Subcutaneous abdominal adipose tissue (tissue), 5 donors: ENCODE data around the gene TUBA3E.
"Not testable (repeated sequence)": the region's sequence is repeated elsewhere in the genome, so short reads cannot be mapped to it uniquely, and the experiment has no call there.

Source experiments
- H3K27ac ChIP-seq: one replicate; pipeline ENCODE4 v1.7.0; 2013; ENCODE audit warnings: low read depth, mild to moderate bottlenecking, inconsistent platforms, low read length, moderate library complexity
- H3K27me3 ChIP-seq, 5 donors: one replicate each; pipeline ENCODE4 v1.7.0; 2013; ENCODE audit warnings: low read length in 5 of 5, inconsistent platforms in 1 of 5; ENCODE audit not compliant: control insufficient read depth in 5 of 5, insufficient read depth in 4 of 5
- H3K36me3 ChIP-seq, 5 donors: one replicate each; pipeline ENCODE4 v1.7.0; 2013; ENCODE audit warnings: low read length in 5 of 5; ENCODE audit not compliant: control insufficient read depth in 5 of 5, insufficient read depth in 5 of 5
- H3K4me1 ChIP-seq, 5 donors: one replicate each; pipeline ENCODE4 v1.7.0; 2013; ENCODE audit warnings: low read length in 5 of 5, mild to moderate bottlenecking in 3 of 5, moderate library complexity in 1 of 5; ENCODE audit not compliant: control insufficient read depth in 5 of 5, insufficient read depth in 5 of 5
- H3K4me3 ChIP-seq, 5 donors: one replicate each; pipeline ENCODE4 v1.7.0; 2013; ENCODE audit warnings: low read length in 5 of 5, low read depth in 1 of 5
- H3K9ac ChIP-seq, 5 donors: one replicate each; pipeline ENCODE4 v1.7.0; 2013; ENCODE audit warnings: low read length in 5 of 5, mild to moderate bottlenecking in 4 of 5, moderate library complexity in 3 of 5
- H3K9me3 ChIP-seq, 5 donors: one replicate each; pipeline ENCODE4 v1.7.0; 2013; ENCODE audit warnings: low read length in 5 of 5; ENCODE audit not compliant: control insufficient read depth in 5 of 5
- donor health status: healthy.
- donor health status: healthy.
- donor health status: healthy.
- donor health status: healthy.
- donor health status: healthy.

TUBA3E gene

DNA sequence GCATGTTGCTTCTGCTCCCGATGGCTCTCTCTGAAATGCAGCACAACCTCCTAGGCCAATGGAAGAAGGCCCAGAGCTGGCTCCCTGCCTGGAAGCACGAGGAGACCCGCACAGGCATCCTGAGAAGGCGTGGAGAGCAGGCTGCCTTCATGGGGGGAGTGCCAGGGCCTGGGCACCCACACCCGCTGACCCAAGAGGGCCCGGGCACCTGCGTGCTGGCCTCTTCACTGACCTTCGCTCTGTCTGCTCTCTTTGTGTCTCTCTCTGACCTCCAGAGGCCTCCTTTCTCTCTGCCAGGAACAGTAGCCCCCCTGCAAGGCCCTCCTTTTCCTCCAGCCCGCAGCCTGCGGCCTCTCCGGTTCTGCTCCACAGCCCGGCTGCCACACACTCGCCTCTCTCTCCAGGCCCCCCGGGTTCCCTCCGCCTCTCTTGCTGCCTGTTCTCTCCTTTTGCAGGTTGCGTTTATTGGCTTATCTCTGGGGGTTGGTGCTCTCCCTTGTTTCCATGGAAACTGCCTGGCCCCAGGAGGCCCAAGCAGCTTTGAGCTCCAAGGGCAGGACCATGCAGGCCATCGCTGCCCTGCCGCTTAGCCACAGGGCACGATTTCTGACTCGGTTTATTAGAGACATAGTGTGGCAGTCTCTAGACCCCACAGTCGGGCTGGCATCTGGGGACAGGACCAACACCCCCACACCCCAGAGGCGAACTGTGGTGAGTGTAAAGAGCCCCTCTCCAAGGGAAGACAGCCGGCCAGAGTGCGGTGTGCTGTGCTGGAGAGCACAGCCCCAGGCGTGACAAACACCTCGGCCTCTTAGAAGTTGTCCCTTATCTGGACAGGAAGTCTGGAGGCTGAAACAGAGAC is 14.5 kb downstream of the TUBA3E start:
- Histone ChIP-seq H3K9me3 (no peaks in the 10 kb centered on the region), H3K9ac (peak overlapping the region in 1 of 5 donors; percentile 80), H3K36me3 (peaks cover 0 to 16% (median 4%) of the 10 kb centered on the region in 5 donors), H3K27me3 (no peaks in the 10 kb centered on the region), H3K4me1 (peaks cover 0 to 24% (median 21%) of the 10 kb centered on the region in 5 donors), H3K4me3 (peak overlapping the region in 4 of 5 donors; percentile 52 to 90 (median 54)), H3K27ac (no peak overlapping the region)

DNA sequence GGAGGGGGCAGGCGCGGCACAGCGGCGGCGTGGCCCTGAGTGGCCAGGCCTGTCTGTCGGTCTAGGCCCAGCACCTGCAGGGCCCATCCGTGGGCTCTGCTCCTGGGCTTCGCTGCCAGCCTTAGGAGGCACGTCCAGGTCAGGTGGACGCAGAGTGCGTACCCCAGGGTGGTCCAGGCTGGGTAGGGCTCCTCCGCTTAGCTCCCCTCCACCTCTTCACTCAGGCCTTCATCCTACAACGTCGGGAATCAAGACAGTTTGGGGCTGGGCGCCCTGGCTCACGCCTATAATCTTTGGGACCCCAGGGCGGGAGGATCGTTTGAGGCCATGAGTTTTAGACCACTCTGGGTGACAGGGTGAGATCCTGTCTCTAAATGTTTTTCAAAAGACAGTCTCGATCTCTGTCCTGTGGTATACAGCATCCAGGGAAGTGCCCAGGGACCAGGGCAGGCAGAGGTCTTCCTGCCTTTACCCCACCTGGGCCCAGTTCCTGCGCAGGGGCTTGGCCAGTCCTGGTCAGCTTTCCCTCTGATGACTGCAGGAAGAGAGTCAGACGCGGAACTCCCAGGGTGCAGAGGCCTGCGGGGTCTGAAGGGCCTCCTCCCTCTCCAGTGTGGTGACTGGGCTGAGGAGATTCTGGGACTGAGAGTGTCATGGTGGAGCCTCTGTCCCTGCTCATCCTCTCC is 15.3 kb downstream of the TUBA3E start:
- peaks cover 0 to 24% (median 21%) of the 10 kb centered on the region in 5 donors for H3K4me1 ChIP-seq
- H3K27ac ChIP-seq, H3K27me3 ChIP-seq, H3K36me3 ChIP-seq, H3K9me3 ChIP-seq: not testable (repeated sequence)
- peak overlapping the region in 3 of 5 donors; percentile 45 to 80 (median 53) for H3K9ac ChIP-seq
- H3K4me3 ChIP-seq: peak overlapping the region; percentile 52 to 90 (median 54)

DNA sequence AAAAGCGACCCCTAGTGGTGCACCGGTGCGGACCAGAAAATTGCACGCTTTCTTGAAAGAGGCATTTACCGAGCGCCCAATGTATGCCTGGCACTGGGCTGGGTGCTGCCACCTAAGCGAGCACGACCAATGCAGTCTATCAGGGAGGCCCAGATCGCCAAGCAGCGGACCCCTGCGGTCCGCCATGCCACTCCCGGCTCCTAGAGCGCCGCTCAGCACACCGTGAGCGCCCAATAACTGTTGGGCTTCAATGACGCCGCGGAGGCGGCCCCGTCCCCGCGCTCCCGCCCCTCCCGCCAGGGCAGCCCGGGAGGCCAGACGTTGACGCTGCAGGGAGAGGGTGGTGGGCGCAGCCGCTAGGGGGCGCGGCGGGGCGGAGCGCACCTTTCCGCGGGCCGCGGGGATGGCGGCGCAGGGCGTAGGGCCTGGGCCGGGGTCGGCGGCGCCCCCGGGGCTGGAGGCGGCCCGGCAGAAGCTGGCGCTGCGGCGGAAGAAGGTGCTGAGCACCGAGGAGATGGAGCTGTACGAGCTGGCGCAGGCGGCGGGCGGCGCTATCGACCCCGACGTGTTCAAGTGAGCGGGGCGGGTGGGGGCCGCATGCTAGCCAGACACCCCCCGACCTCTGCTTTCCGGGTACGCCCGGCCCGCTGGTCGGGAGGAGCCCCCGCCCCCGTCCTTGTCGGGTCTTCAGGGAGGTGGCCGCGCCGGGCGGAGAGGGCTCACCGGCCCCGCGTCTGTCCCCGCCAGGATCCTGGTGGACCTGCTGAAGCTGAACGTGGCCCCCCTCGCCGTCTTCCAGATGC is 16.2 kb downstream of the TUBA3E start, which contains the start of gene MZT2B:
Gene MZT2B (plus strand): TSS at position 383 of the 803 bp plus-strand sequence. CDS start 21 bp downstream, at position 404.
- Histone ChIP-seq H3K4me3 (peak within 1 kb of the TSS; percentile 88 to 97 (median 93)), H3K27ac (peak within 1 kb of the TSS; percentile 72), H3K9ac (peak within 1 kb of the TSS; percentile 73 to 97 (median 87)), H3K4me1 (peaks cover 0 to 24% (median 21%) of the 10 kb centered on the region in 5 donors)
- H3K36me3 ChIP-seq, H3K27me3 ChIP-seq, H3K9me3 ChIP-seq: not testable (repeated sequence)

- Histone ChIP-seq H3K4me3 (peak within 1 kb of the TSS; percentile 88 to 97 (median 93)), H3K36me3 (peaks cover 0 to 9% (median 5%) of the 10 kb centered on the region in 5 donors), H3K9ac (peak within 1 kb of the TSS; percentile 73 to 97 (median 87)), H3K9me3 (no peaks in the 10 kb centered on the region), H3K27ac (peak within 1 kb of the TSS; percentile 72), H3K4me1 (peaks cover 0 to 24% (median 21%) of the 10 kb centered on the region in 5 donors), H3K27me3 (no peaks in the 10 kb centered on the region)
These were observed 16.8 kb downstream of the TUBA3E start, which contains the start of gene SMPD4 for GRCh38 chr2:130181325-130181879. Gene SMPD4, minus strand, starts transcription at chr2:130181602. Its CDS starts 5,010 bp downstream, at chr2:130176592.

DNA sequence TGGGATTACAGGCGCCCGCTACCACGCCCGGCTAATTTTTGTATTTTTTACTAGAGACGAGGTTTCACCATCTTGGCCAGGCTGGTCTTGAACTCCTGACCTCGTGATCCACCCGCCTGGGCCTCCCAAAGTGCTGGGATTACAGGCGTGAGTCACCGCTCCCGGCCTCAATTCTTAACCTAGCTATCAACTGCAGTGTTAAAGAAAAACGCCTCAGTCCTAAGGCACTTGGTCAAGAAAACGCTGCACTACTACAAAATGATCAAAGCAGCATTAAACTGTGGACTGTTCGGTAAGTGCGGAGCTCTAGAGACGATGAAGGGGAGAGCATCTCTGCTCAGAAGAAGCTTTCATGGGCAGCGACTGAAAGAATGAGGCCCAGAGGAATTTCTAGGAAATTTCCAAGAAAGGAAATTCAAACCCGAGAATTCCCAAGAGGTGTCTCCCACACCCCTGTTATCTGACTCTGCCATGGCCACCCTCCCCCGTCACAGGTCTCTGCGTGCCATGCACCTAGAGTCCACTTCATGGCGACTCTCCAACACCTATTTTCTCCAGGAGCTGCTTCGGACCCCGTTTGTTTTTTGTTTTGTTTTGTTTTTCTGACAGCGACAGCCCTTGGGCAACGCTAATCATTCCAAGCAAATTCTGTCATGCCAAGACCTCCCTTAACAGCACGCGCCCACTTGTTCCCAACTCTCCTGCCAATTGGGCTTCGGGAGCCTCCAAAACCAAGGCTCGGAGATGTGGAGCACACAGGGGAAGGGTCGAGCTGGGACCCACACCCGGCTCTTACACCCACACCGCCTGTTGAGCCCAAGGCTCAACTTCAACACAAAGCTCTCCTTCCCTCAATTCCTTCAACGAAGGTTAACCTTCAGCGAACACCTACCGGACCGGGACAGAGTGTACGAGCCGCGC is 17.6 kb downstream of the TUBA3E start:
- not testable (repeated sequence) for H3K9me3 ChIP-seq, H3K27me3 ChIP-seq
- peak overlapping the region; percentile 88 to 97 (median 93) for H3K4me3 ChIP-seq
- peaks cover 0 to 14% (median 4%) of the 10 kb centered on the region in 5 donors for H3K36me3 ChIP-seq
- peaks cover 0 to 24% (median 21%) of the 10 kb centered on the region in 5 donors for H3K4me1 ChIP-seq
- H3K27ac ChIP-seq: peak overlapping the region; percentile 72
- peak overlapping the region; percentile 73 to 97 (median 87) for H3K9ac ChIP-seq

- H3K4me3 ChIP-seq, H3K9ac ChIP-seq, H3K27me3 ChIP-seq, H3K27ac ChIP-seq, H3K9me3 ChIP-seq, H3K4me1 ChIP-seq: not testable (repeated sequence)
- H3K36me3 ChIP-seq: peaks cover 0 to 58% (median 46%) of the 10 kb centered on the region in 5 donors
These were observed 23.4 kb downstream of the TUBA3E start for GRCh38 chr2:130174866-130175265.

DNA sequence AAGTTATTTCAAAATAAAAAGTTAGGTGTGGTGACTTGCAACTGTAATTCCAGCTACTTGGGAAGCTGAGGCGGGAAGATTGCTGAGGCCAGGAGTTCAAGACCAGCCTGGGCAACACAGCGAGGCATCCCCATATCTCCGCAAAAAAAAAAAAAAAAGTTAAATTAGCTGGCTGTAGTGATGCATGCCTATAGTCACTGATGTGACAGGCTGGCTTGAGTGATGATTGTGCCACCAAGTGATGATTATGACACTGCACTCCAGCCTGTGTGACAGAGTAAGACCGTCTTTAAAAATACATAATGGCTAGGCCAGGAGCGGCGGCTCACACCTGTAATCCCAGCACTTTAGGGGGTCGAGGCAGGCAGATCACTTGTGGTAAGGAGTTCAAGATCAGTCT is 28.3 kb downstream of the TUBA3E start:
- Histone ChIP-seq H3K4me3 (no peak overlapping the region), H3K27me3 (no peaks in the 10 kb centered on the region), H3K4me1 (no peaks in the 10 kb centered on the region), H3K36me3 (peaks cover 5 to 84% (median 72%) of the 10 kb centered on the region in 5 donors), H3K27ac (no peak overlapping the region), H3K9ac (no peak overlapping the region), H3K9me3 (no peaks in the 10 kb centered on the region)

- H3K4me3 ChIP-seq, H3K27me3 ChIP-seq, H3K9me3 ChIP-seq, H3K9ac ChIP-seq, H3K27ac ChIP-seq, H3K4me1 ChIP-seq: not testable (repeated sequence)
- peaks cover 5 to 81% (median 69%) of the 10 kb centered on the region in 5 donors for H3K36me3 ChIP-seq
These were observed 29.1 kb downstream of the TUBA3E start for GRCh38 chr2:130169163-130169562.
